ENCODE data around the gene CKM. TPM values are rescaled to one million over a fixed set of nuclear protein-coding genes. Genes with fewer than 3 reads are reported as not detected.

CKM gene
- total RNA-seq, 1 experiment from 2014 or later = not detected

GRCh38 chr19:45355910-45356309 lies 33.2 kb upstream of the CKM start:
- no peaks in the 10 kb centered on the region for H3K9me2 ChIP-seq (replicated peaks; ENCODE audit: low read length)
- no peak overlapping the region for H3K4me3 ChIP-seq (ENCODE audit: low read length)
- no peaks in the 10 kb centered on the region for H4K20me1 ChIP-seq (ENCODE audit: low read length)
- H3K9me3 ChIP-seq (ENCODE audit: low read length) = no peaks in the 10 kb centered on the region
- no peaks in the 10 kb centered on the region for H3K27me3 ChIP-seq (ENCODE audit: low read length)
- intact Hi-C loops (cut with micrococcal nuclease) = no loop called here
- no peak overlapping the region for H2AFZ ChIP-seq (ENCODE audit: low read length)
- no peak overlapping the region for H3K27ac ChIP-seq (ENCODE audit: low read length)
- POLR2A ChIA-PET (ENCODE audit: unreplicated experiment) = no interaction called here
- no peak overlapping the region for H3K4me2 ChIP-seq (ENCODE audit: low read length)
- ATAC-seq = no peak
- peaks cover 3% of the 10 kb centered on the region; the same call in 1 of the 2 replicates for H3K36me3 ChIP-seq (ENCODE audit: low read depth, low read length)
- no peak for TF ChIP-seq EZH2 (IDR thresholded peaks at IDR 0.05; ENCODE audit: low read length, unreplicated experiment)
- no peaks in the 10 kb centered on the region for H3F3A ChIP-seq (ENCODE audit: low read length, unreplicated experiment)
- H3K4me1 ChIP-seq (ENCODE audit: insufficient read depth, low read length) = no peaks in the 10 kb centered on the region
- CTCF ChIA-PET = no interaction called here
- no TSS peak for BruUV-seq (replicated peaks)
- no peaks in the 10 kb centered on the region for H3K79me2 ChIP-seq (ENCODE audit: low read length)
- DNase-seq = no peak
- no peak overlapping the region for H3K9ac ChIP-seq (ENCODE audit: low read length)

DNA sequence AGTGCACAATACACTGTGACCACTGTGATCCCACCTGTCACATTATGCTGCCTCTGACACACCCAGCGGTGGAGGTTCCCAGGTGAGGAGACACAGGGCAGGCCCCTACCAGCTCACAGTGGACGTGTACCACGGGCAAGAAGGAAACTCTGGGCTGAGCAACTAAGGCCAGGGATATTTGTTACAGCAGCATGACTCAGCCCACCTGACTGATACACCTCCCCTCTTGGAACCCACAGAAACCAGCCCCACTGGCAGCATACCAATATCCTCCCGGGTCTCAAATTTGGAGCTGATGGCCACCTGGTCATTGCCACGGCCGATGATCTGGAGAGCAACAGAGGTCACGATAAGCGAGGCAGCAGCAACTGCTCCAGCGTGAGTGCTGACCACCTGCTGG lies 32.7 kb upstream of the CKM start:
- no TSS peak for BruUV-seq (replicated peaks)
- ChIA-PET POLR2A (ENCODE audit: unreplicated experiment) (no interaction called here), CTCF (no interaction called here)
- ATAC-seq = no peak
- Histone ChIP-seq H3K4me1 (ENCODE audit: insufficient read depth, low read length) (no peaks in the 10 kb centered on the region), H3F3A (ENCODE audit: low read length, unreplicated experiment) (no peaks in the 10 kb centered on the region), H4K20me1 (ENCODE audit: low read length) (no peaks in the 10 kb centered on the region), H3K27ac (ENCODE audit: low read length) (no peak overlapping the region), H2AFZ (ENCODE audit: low read length) (no peak overlapping the region), H3K4me3 (ENCODE audit: low read length) (no peak overlapping the region), H3K36me3 (ENCODE audit: low read depth, low read length) (peaks cover 3% of the 10 kb centered on the region; the same call in 1 of the 2 replicates), H3K9me3 (ENCODE audit: low read length) (no peaks in the 10 kb centered on the region), H3K9me2 (replicated peaks; ENCODE audit: low read length) (no peaks in the 10 kb centered on the region), H3K9ac (ENCODE audit: low read length) (no peak overlapping the region), H3K4me2 (ENCODE audit: low read length) (no peak overlapping the region), H3K27me3 (ENCODE audit: low read length) (no peaks in the 10 kb centered on the region), H3K79me2 (ENCODE audit: low read length) (no peaks in the 10 kb centered on the region)
- intact Hi-C loops (cut with micrococcal nuclease) = no loop called here
- TF ChIP-seq EZH2phosphoT487 (IDR thresholded peaks at IDR 0.05; ENCODE audit: borderline replicate concordance, low read length) = no peak
- TF ChIP-seq EZH2 (IDR thresholded peaks at IDR 0.05; ENCODE audit: low read length, unreplicated experiment) = no peak
- TF ChIP-seq CTCF (conservative IDR thresholded peaks at IDR 0.05; ENCODE audit: low read depth, low read length) = no peak
- DNase-seq = no peak

DNA sequence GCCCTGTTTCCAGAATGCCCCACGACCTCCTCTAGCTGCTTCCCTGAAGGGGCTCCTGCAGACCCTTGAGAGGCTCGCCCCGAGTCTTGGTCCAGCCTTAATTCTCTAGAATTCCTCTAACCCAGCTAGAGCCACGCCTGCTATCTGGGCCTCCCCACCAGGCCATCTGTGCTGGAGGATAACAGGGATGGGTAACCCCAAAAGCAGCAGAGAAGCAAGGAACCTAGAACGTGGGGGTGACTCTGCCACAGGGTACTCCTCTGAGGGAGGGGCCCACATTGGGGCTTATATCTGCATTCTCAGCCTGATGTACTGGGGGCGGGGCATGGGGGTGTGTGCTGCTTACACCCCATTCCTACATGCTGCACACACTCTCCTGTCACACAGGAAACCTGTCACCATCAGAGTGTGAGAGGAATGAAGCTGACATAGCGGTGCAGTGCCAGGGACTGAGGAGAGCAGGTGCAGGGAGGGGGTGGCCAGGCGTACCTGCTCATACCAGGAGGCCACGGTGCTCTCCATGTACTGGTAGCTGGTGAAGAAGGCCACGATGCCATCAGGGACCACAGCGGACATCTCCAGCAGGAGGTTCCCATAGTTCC lies 31.7 kb upstream of the CKM start:
- ATAC-seq = no peak
- DNase-seq = no peak
- Histone ChIP-seq H3K36me3 (ENCODE audit: low read depth, low read length) (peaks cover 3% of the 10 kb centered on the region; the same call in 1 of the 2 replicates), H3K79me2 (ENCODE audit: low read length) (no peaks in the 10 kb centered on the region), H2AFZ (ENCODE audit: low read length) (no peak overlapping the region), H3K9ac (ENCODE audit: low read length) (no peak overlapping the region), H3K9me3 (ENCODE audit: low read length) (no peaks in the 10 kb centered on the region), H3F3A (ENCODE audit: low read length, unreplicated experiment) (no peaks in the 10 kb centered on the region), H3K4me2 (ENCODE audit: low read length) (no peak overlapping the region), H3K27me3 (ENCODE audit: low read length) (no peaks in the 10 kb centered on the region), H3K9me2 (replicated peaks; ENCODE audit: low read length) (no peaks in the 10 kb centered on the region), H4K20me1 (ENCODE audit: low read length) (no peaks in the 10 kb centered on the region), H3K4me3 (ENCODE audit: low read length) (no peak overlapping the region), H3K4me1 (ENCODE audit: insufficient read depth, low read length) (no peaks in the 10 kb centered on the region), H3K27ac (ENCODE audit: low read length) (no peak overlapping the region)
- TF ChIP-seq EZH2 (IDR thresholded peaks at IDR 0.05; ENCODE audit: low read length, unreplicated experiment) (no peak), EZH2phosphoT487 (IDR thresholded peaks at IDR 0.05; ENCODE audit: borderline replicate concordance, low read length) (no peak), CTCF (conservative IDR thresholded peaks at IDR 0.05; ENCODE audit: low read depth, low read length) (no peak)
- ChIA-PET POLR2A (ENCODE audit: unreplicated experiment) (no interaction called here), CTCF (no interaction called here)
- no TSS peak for BruUV-seq (replicated peaks)
- intact Hi-C loops (cut with micrococcal nuclease) = no loop called here

Data from PC-3 (cell line).